NCI-H2107 treated with DMSO at 0.1 percent for 48 hours (cell line): ENCODE results near the gene SPDYE2.
"Not testable (repeated sequence)": the region's sequence is repeated elsewhere in the genome, so short reads cannot be mapped to it uniquely, and the experiment has no call there.

Source experiments
- DNase-seq: peaks from one replicate; lab custom pipeline; 2025; ENCODE audit not compliant: unreplicated experiment; lab: John Stamatoyannopoulos, UW

Gene SPDYE2

GRCh38 chr7:102540604-102541003, 10.4 kb upstream of the SPDYE2 start:
- not testable (repeated sequence) for DNase-seq

- not testable (repeated sequence) for DNase-seq
These were observed 8.9 kb upstream of the SPDYE2 start for GRCh38 chr7:102542083-102542482.

GRCh38 chr7:102542771-102543170, 8.3 kb upstream of the SPDYE2 start:
- DNase-seq: not testable (repeated sequence)

GRCh38 chr7:102543596-102543995, 7.4 kb upstream of the SPDYE2 start, which contains the start of gene UPK3BL2:
Gene UPK3BL2 (minus strand): TSS chr7:102543696. CDS start chr7:102543636, 60 bp downstream.
- DNase-seq: not testable (repeated sequence)

GRCh38 chr7:102544372-102544771, 6.7 kb upstream of the SPDYE2 start:
- not testable (repeated sequence) for DNase-seq

GRCh38 chr7:102545288-102545687, 5.7 kb upstream of the SPDYE2 start:
- not testable (repeated sequence) for DNase-seq

GRCh38 chr7:102546353-102546752, 4.7 kb upstream of the SPDYE2 start:
- not testable (repeated sequence) for DNase-seq

- DNase-seq: not testable (repeated sequence)
These were observed 17.6 kb downstream of the SPDYE2 start for GRCh38 chr7:102568620-102569019.

GRCh38 chr7:102572261-102573239, 21.5 kb downstream of the SPDYE2 start, which contains the start of gene POLR2J3:
Gene POLR2J3 (minus strand): TSS chr7:102572583. CDS start chr7:102572521, 62 bp downstream.
- DNase-seq: not testable (repeated sequence)

- not testable (repeated sequence) for DNase-seq
These were observed 23.6 kb downstream of the SPDYE2 start for GRCh38 chr7:102574607-102575006.

GRCh38 chr7:102576363-102576762, 25.3 kb downstream of the SPDYE2 start:
- DNase-seq: not testable (repeated sequence)

GRCh38 chr7:102577315-102578240, 26.6 kb downstream of the SPDYE2 start:
- not testable (repeated sequence) for DNase-seq

- DNase-seq: not testable (repeated sequence)
These were observed 27.5 kb downstream of the SPDYE2 start for GRCh38 chr7:102578486-102578885.

- not testable (repeated sequence) for DNase-seq
These were observed 30.7 kb downstream of the SPDYE2 start for GRCh38 chr7:102581722-102582121.

- not testable (repeated sequence) for DNase-seq
These were observed 32.5 kb downstream of the SPDYE2 start for GRCh38 chr7:102583495-102583894.

GRCh38 chr7:102589857-102590256, 38.8 kb downstream of the SPDYE2 start:
- not testable (repeated sequence) for DNase-seq

- DNase-seq: not testable (repeated sequence)
These were observed 41.5 kb downstream of the SPDYE2 start for GRCh38 chr7:102592477-102593019.

- DNase-seq: not testable (repeated sequence)
These were observed 42.8 kb downstream of the SPDYE2 start for GRCh38 chr7:102593637-102594334.

- DNase-seq: not testable (repeated sequence)
These were observed 45.0 kb downstream of the SPDYE2 start for GRCh38 chr7:102596036-102596435.

- not testable (repeated sequence) for DNase-seq
These were observed 48.7 kb downstream of the SPDYE2 start for GRCh38 chr7:102599699-102600098.
